Stimulated activated CD4-positive, alpha-beta T cell treated with anti-CD3 and anti-CD28 coated beads, TNF-alpha, amount 100 ng/mL, for 48 hours (primary cell): ENCODE results near the gene NEGR1.

Experiments used
- DNase-seq, 3 donors: peaks; one replicate each; pipeline ENCODE4 v3.0.0-alpha.2; 2020; ENCODE audit warnings: low read depth in 3 of 3

NEGR1 gene

DNA sequence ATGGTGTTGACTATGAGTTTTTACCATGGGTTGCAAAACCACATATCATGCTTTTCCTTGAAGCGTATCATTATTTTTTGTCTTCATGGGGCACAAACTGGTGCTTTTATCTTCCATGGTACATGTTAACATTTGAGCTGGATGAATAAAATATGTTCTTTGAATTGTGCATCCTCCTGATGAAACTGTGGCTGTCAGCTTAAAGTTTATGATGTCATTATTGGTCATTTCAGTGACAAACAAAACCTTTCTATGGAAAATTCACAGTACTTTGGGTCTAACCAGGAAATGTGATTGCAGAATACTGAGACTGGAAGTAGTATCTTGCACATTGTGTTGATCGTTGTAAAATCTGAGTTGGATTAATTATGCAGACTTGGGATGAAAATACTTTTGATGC, 909.8 kb downstream of the NEGR1 start:
- no peak for DNase-seq

DNA sequence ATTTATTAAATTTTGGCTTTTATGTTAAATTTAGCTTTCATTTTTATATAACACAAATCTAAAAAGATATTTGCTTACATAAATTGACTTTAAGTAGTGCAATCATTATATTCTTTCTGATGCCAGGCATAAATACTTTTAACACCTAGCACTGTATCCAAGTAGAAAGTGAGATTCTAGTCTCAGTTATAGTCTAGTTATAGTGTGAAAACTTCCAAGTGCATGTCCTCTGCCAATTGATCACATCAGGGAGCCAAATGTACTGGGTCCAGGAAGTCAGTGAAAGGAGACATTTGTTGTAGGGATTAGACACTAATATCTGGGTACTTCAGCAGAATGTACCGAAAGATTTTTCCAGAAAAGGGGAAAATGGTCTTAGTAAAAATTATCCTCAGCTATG, 910.8 kb downstream of the NEGR1 start:
- no peak for DNase-seq

DNA sequence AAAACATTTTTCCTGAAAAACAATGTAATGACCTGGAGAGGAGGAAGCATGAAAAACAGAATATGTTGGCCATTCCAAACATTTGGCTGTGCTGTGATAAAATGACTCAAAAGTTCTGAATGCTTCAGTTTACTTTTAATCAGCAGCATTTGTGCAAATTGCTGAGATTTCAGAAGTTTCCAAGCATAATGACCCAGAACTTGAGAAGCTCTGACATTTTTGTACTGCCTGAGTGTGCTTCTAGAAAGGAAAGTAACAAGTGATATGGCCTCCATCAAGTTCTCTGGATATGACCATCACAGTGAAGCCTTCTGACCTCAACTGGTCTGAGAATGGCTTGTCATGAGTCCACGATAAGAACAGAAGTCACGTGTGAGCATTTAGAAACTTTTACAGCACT, 918.1 kb downstream of the NEGR1 start:
- DNase-seq = no peak

DNA sequence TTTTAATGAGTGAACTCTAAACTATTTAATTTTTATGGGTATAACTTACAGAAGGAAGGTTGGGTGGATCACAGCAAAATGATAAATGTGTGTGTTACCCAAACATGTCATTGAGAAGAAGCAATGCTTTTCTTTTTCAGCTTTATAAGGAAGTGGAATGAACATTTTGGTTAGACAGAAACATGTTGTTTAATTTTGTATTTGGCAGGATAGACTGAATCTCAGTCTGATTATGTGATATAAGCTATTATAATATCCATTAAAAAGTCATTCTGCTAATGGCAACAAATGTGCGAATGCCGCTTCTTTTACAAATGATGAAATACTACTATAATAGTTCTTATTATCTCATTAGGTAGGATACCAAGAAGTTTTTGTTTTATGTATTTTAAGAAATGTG, 919.6 kb downstream of the NEGR1 start:
- no peak for DNase-seq

DNA sequence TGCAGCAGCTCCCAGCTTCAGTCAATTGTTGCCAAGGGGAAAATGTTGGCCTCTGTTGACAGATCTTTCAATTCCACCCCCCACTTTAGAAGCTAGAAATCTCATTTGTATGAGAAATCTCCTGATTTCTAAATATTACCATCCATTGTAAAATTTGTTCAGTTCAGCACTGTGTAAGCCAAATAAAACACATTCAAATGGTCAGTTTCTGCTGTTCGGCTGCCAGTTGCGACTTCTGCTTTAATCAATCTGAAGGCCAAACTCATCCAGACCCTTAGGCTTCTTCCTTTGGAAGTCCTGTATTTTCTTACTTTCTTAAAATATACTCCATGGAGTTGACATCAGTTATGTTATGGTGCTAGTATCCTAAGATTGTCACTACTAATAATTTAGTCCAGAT, 920.3 kb downstream of the NEGR1 start:
- DNase-seq = no peak

DNA sequence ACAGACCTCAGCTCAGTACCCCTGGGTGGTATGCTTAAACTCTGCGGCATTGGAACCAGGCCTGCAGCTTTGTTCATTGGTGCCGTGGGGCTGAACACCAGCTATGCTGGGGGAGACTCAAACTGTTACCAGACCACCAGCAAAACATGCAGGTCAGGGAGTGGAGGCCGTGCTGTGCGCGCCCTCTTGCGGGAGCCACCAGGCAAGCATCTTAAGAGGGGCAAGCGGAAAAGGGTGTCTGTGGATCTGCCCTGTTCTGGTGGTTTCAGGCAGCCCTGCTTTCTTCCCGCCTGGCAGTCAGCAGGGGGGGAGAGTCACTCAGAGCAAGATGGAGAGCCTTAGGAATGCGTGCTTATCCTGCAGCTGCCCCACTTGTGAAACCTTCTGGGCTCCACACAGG, 924.6 kb downstream of the NEGR1 start:
- DNase-seq = no peak

DNA sequence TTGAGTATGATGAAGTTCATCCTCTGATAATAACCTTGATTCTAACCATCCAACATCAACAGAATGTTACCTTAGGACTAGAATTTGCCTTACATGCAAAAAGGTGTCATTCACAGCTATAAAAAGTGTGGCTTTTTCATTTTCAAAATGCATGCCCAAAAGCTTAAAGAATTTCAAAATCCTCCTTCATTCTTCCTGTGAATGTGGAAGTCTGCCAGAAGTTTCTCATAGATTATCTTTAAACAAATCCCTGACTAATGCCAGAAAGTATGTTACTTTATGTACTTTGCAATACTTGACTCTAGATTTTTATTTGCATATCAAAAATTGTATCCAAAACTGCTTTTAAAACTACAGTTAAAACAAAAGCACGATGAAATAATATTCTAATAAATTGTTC, 930.9 kb downstream of the NEGR1 start:
- DNase-seq = no peak

DNA sequence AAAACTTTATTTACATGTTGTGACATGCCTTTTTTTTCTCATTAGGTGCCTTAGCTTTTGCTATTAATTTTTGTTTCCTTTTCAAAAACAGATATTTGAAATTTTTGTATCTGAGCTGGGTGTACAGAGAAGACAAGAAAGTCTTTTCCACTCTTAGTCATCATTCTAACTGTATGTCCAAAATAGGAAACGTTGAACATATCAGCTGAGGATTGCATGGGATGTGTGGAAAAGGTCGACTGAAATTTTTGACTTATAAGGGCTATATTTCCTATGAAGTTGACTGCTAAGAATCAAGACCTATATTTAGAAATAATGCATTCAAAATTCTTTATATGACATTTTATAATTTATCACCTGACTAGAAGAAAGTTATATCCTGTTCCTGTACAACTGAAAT, 931.5 kb downstream of the NEGR1 start:
- DNase-seq = no peak

DNA sequence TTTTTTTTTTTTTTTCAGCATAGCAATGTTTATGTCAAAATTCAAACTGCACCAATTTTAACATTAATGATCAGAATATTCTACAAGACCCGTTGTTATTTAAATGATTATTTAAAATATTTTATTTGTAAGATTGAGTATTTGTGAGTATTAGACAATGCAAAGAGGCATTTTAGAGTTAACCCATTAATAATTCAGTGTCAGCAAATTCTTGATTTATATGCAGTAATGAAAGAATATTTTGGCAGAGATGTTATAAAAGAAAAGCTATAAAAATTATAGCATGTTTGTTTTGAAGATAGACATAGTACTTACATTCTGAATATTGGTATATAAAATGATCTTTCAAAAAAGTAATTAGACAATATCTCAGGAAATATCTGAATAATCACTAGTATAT, 932.0 kb downstream of the NEGR1 start:
- no peak for DNase-seq
